Measurements from ENCODE around the gene CHRDL2.

CHRDL2 gene

DNA sequence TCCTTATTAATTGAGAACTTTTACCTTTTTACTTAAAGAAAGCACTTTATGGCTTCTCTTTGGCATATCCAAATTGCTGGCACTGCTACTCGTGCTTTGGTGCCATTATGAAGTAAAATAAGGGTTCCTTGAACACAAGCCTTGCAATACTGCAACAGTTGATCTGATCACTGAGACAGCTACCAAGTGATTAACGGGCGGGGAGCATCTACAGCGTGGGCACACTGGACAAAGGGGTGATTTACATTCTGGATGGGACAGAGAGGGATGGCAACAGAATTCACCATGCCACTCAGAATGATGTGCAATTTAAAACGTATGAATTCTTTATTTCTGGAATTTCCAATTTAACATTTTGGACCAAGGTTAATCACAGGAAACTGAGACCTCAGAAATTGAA, 7.7 kb downstream of the CHRDL2 start:
- TF ChIP-seq, protein P1, sequence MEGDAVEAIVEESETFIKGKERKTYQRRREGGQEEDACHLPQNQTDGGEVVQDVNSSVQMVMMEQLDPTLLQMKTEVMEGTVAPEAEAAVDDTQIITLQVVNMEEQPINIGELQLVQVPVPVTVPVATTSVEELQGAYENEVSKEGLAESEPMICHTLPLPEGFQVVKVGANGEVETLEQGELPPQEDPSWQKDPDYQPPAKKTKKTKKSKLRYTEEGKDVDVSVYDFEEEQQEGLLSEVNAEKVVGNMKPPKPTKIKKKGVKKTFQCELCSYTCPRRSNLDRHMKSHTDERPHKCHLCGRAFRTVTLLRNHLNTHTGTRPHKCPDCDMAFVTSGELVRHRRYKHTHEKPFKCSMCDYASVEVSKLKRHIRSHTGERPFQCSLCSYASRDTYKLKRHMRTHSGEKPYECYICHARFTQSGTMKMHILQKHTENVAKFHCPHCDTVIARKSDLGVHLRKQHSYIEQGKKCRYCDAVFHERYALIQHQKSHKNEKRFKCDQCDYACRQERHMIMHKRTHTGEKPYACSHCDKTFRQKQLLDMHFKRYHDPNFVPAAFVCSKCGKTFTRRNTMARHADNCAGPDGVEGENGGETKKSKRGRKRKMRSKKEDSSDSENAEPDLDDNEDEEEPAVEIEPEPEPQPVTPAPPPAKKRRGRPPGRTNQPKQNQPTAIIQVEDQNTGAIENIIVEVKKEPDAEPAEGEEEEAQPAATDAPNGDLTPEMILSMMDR (IDR thresholded peaks at IDR 0.05; ENCODE audit: insufficient read depth, low read length, poor library complexity, severe bottlenecking), result no peak
- DNase-seq (ENCODE audit: extremely low read depth, insufficient read length), result no peak
- H3K36me3 ChIP-seq (ENCODE audit: control insufficient read depth, insufficient read depth, low read length), result no peaks in the 10 kb centered on the region
- no peak overlapping the region for H3K4me3 ChIP-seq (replicated peaks; ENCODE audit: low read depth, low read length)
- no peaks in the 10 kb centered on the region for H3K27me3 ChIP-seq (replicated peaks; ENCODE audit: control insufficient read depth, insufficient read depth, low read length)

- H3K36me3 ChIP-seq (ENCODE audit: control insufficient read depth, insufficient read depth, low read length), result no peaks in the 10 kb centered on the region
- no peak overlapping the region for H3K4me3 ChIP-seq (replicated peaks; ENCODE audit: low read depth, low read length)
- TF ChIP-seq, protein P1 (IDR thresholded peaks at IDR 0.05; ENCODE audit: insufficient read depth, low read length, poor library complexity, severe bottlenecking), result no peak
- no peaks in the 10 kb centered on the region for H3K27me3 ChIP-seq (replicated peaks; ENCODE audit: control insufficient read depth, insufficient read depth, low read length)
- DNase-seq (ENCODE audit: extremely low read depth, insufficient read length), result no peak
Observed at GRCh38 chr11:74721479-74721835, 9.8 kb downstream of the CHRDL2 start.

GRCh38 chr11:74720596-74721478, 10.4 kb downstream of the CHRDL2 start:
- H3K4me3 ChIP-seq (replicated peaks; ENCODE audit: low read depth, low read length), result no peak overlapping the region
- TF ChIP-seq, protein P1 (IDR thresholded peaks at IDR 0.05; ENCODE audit: insufficient read depth, low read length, poor library complexity, severe bottlenecking), result no peak
- DNase-seq (ENCODE audit: extremely low read depth, insufficient read length), result no peak
- no peaks in the 10 kb centered on the region for H3K27me3 ChIP-seq (replicated peaks; ENCODE audit: control insufficient read depth, insufficient read depth, low read length)
- H3K36me3 ChIP-seq (ENCODE audit: control insufficient read depth, insufficient read depth, low read length), result no peaks in the 10 kb centered on the region

DNA sequence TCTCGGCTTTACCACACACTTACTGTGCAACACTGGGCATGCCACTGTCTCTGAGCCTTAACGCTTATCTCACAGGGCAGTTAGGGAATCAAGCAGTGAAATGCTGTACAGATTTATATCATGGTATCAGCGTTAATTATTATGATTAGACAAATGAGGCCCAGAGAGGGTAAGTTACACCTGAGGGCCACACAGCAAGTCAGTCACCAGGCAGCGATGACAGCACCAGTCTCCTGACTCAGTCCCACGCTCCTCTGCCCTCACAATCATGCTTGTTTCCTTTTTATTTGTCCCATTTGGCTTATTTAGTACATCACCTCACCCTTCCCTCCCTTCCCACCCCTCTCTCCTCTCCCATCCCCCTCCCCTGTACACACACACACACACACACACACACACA, 12.2 kb downstream of the CHRDL2 start:
- Histone ChIP-seq H3K27me3 (replicated peaks; ENCODE audit: control insufficient read depth, insufficient read depth, low read length) (no peaks in the 10 kb centered on the region), H3K36me3 (ENCODE audit: control insufficient read depth, insufficient read depth, low read length) (no peaks in the 10 kb centered on the region), H3K4me3 (replicated peaks; ENCODE audit: low read depth, low read length) (no peak overlapping the region)
- TF ChIP-seq, protein P1 (IDR thresholded peaks at IDR 0.05; ENCODE audit: insufficient read depth, low read length, poor library complexity, severe bottlenecking), result no peak
- DNase-seq (ENCODE audit: extremely low read depth, insufficient read length), result no peak

DNA sequence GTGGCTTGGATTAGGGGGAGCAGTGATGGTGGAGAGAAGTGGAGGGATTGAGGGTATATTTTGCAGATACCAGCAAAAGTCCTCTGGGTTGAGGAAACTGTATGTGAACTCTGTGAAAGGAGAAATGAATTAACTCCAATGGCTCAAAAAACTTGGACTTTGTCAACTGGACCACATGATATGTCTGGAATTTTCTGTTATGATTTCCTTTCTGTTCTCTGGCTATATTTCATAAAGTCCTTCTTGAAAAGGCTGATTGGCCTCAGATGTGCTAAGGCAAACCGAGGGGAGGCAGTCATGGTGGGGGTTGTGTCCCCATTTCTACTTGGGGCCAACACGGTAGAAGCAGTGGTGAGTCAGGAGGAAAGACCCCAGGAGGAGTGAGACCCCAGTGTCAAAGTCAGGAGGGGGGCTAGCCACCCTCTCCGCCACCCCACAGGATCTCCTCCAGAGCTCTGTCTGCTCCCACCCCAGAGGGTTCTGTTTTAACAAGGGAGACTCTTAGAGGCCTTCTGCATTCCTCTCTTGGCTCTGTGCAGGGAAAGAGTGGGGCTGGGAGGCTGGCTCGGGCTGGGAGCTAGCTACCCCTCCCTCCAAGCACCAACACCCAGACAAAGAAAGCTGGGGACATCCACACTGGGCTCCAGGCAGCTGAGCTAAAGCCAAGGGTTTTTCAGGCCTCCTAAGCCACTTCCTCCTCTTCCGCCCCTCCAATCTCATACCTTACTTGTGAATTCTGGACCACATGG, 13.8 kb downstream of the CHRDL2 start:
- DNase-seq (ENCODE audit: extremely low read depth, insufficient read length), result no peak
- TF ChIP-seq, protein P1 (IDR thresholded peaks at IDR 0.05; ENCODE audit: insufficient read depth, low read length, poor library complexity, severe bottlenecking), result no peak
- Histone ChIP-seq H3K36me3 (ENCODE audit: control insufficient read depth, insufficient read depth, low read length) (no peaks in the 10 kb centered on the region), H3K27me3 (replicated peaks; ENCODE audit: control insufficient read depth, insufficient read depth, low read length) (no peaks in the 10 kb centered on the region), H3K4me3 (replicated peaks; ENCODE audit: low read depth, low read length) (no peak overlapping the region)
